ENCODE results near the gene SLC49A3. TPM values are rescaled to one million over a fixed set of nuclear protein-coding genes. Genes with fewer than 3 reads are reported as not detected.
A peak's percentile ranks its signal among the peaks of the same experiment; 100 is the strongest.

The SLC49A3 gene
- total RNA-seq, 1 donor from 2014 or later, result 6.2 TPM

DNA sequence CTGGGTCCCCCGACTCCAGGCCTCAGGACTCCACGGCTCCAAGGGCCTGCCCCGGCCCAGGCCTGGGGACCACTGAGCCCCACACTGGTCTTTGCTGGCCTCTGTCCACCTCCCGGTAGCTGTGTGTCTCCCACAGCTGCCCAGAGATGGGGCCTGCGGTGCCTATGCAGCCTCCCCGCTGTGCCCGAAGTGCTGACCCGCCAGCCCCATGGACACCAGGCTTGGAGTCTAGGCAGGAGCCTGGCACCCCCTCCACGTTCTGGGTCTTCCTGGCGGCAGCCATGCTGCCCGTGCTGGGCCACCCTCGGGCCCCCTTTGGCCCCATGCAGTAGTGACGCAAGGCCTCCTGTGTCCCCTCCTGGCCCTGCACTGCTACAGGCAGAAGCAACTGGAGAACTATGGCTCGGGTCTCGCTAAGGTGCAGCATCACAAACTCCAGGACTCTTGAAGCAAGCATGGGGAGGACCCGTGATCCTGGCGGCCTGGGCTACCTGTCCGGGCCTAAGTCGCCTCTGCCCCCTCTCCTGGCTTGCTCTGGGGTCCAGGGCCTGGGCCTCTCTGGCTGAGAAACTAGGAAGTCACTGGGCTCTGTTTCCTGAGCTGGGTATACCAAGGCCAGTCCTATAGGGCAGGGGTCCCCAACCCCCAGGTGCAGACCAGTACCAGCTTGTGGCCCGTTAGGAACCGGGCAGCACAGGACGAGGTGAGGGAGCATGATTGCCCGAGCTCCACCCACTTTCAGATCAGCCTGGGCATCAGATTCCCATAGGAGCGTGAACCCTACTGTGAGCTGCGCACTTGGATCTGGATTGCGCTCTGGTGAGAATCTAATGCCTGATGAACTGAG lies 13.7 kb downstream of the SLC49A3 start:
- peaks cover 31% of the 10 kb centered on the region for H3K79me2 ChIP-seq (ENCODE audit: insufficient read depth, low read length)
- H3K9ac ChIP-seq (ENCODE audit: low read length), result peak overlapping the region; percentile 98
- Mint-ChIP-seq H3K9me3 (ENCODE audit: unreplicated experiment) (no peaks in the 10 kb centered on the region), H3K4me3 (ENCODE audit: unreplicated experiment) (peak overlapping the region; percentile 86), H3K36me3 (ENCODE audit: low read depth, unreplicated experiment) (peaks cover 6% of the 10 kb centered on the region), H3K4me1 (ENCODE audit: low read depth, unreplicated experiment) (peaks cover 9% of the 10 kb centered on the region), H3K27ac (ENCODE audit: unreplicated experiment) (no peak overlapping the region), H3K27me3 (ENCODE audit: low read depth, unreplicated experiment) (no peaks in the 10 kb centered on the region)
- TF ChIP-seq EZH2 (IDR thresholded peaks at IDR 0.05; ENCODE audit: insufficient read depth, low read length), result no peak
- TF ChIP-seq, protein P1, sequence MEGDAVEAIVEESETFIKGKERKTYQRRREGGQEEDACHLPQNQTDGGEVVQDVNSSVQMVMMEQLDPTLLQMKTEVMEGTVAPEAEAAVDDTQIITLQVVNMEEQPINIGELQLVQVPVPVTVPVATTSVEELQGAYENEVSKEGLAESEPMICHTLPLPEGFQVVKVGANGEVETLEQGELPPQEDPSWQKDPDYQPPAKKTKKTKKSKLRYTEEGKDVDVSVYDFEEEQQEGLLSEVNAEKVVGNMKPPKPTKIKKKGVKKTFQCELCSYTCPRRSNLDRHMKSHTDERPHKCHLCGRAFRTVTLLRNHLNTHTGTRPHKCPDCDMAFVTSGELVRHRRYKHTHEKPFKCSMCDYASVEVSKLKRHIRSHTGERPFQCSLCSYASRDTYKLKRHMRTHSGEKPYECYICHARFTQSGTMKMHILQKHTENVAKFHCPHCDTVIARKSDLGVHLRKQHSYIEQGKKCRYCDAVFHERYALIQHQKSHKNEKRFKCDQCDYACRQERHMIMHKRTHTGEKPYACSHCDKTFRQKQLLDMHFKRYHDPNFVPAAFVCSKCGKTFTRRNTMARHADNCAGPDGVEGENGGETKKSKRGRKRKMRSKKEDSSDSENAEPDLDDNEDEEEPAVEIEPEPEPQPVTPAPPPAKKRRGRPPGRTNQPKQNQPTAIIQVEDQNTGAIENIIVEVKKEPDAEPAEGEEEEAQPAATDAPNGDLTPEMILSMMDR (IDR thresholded peaks at IDR 0.05; ENCODE audit: insufficient read depth, low read depth, low read length), result no peak
- H3K4me1 ChIP-seq (ENCODE audit: insufficient read depth, low read length), result peaks cover 14% of the 10 kb centered on the region
- no peak for FAIRE-seq
- H3K27me3 ChIP-seq (ENCODE audit: insufficient read depth, low read length), result no peaks in the 10 kb centered on the region
- H3K36me3 ChIP-seq (ENCODE audit: insufficient read depth, low read length), result peaks cover 11% of the 10 kb centered on the region
- peak overlapping the region; percentile 80 for H3K4me3 ChIP-seq (ENCODE audit: insufficient read depth, low read depth, low read length)
- peak overlapping the region; percentile 91 for H3K27ac ChIP-seq (ENCODE audit: low read depth, low read length)
- H3K9me3 ChIP-seq (ENCODE audit: insufficient read depth, low read depth, low read length), result no peaks in the 10 kb centered on the region
- H4K20me1 ChIP-seq (ENCODE audit: insufficient read depth, low read length), result peaks cover 6% of the 10 kb centered on the region
- no peak for DNase-seq (ENCODE audit: low read depth)
- H3K4me2 ChIP-seq (ENCODE audit: low read length), result peak overlapping the region; percentile 98
- H2AFZ ChIP-seq (ENCODE audit: low read depth, low read length), result peak overlapping the region; percentile 87

DNA sequence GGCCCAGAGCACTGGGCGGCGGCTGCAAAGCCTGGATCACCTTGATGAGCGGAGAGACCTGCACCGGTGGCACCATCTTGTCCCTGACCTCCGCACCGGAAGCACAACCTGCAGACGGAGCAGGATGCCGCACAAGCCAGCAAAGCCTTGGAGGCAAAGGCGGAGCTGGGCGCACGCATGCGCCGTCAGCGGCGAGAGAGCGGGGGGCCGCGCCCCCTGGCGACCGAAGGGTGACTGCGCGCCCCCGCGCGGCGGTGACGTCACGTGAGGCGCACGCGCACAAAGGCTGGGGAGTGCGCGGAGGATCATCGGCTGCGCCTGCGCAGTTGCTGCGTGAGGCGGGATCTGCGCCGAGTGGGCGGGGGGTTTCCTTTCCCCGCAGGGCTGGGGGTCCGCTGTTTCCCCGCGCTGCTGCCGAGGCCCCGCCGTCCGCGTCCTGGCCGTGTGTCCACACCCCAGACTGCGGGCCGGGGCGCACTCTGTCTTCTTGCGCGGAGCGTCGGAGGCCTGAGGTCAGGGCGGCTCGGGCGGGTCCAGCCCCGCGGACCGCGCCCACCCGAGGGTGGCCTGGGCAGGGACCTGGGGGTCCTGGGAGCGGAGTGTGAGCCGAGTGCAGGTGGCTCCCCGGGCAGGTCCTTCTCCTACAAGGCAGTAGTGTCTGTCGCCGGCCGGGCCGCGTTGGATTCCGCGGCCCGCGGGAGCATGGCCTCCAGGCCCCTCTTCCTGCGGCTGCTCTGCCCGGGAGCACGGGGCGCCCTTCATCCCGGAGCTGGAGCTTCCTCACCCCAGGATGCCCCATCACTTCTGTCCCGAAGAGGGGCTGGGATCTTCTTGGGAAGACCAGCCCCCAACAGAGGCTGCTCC lies 14.5 kb downstream of the SLC49A3 start, which contains the start of the genes ATP5ME and MYL5:
TSS of gene ATP5ME (minus strand) at position 105 of the 864 bp plus-strand sequence. CDS start at position 76, 29 bp downstream.
TSS of gene MYL5 (plus strand) at position 371 of the 864 bp plus-strand sequence. CDS start 3,485 bp downstream, outside the sequence.
- TF ChIP-seq, protein P1 (IDR thresholded peaks at IDR 0.05; ENCODE audit: insufficient read depth, low read depth, low read length), result peak; percentile 88
- TF ChIP-seq EZH2 (IDR thresholded peaks at IDR 0.05; ENCODE audit: insufficient read depth, low read length), result no peak
- no peaks in the 10 kb centered on the region for H3K9me3 ChIP-seq (ENCODE audit: insufficient read depth, low read depth, low read length)
- H3K36me3 Mint-ChIP-seq (ENCODE audit: low read depth, unreplicated experiment), result peaks cover 6% of the 10 kb centered on the region
- peak within 1 kb of the TSS; percentile 91 for H3K27ac ChIP-seq (ENCODE audit: low read depth, low read length)
- no peaks in the 10 kb centered on the region for H3K9me3 Mint-ChIP-seq (ENCODE audit: unreplicated experiment)
- DNase-seq (ENCODE audit: low read depth) (peak; percentile 84), FAIRE-seq (peak; percentile 56)
- peaks cover 11% of the 10 kb centered on the region for H3K36me3 ChIP-seq (ENCODE audit: insufficient read depth, low read length)
- peak within 1 kb of the TSS; percentile 80 for H3K4me3 ChIP-seq (ENCODE audit: insufficient read depth, low read depth, low read length)
- no peaks in the 10 kb centered on the region for H3K27me3 ChIP-seq (ENCODE audit: insufficient read depth, low read length)
- peak within 1 kb of the TSS; percentile 87 for H2AFZ ChIP-seq (ENCODE audit: low read depth, low read length)
- H3K4me2 ChIP-seq (ENCODE audit: low read length), result peak within 1 kb of the TSS; percentile 98
- peak within 1 kb of the TSS; percentile 97 for H3K4me3 Mint-ChIP-seq (ENCODE audit: unreplicated experiment)
- peaks cover 6% of the 10 kb centered on the region for H4K20me1 ChIP-seq (ENCODE audit: insufficient read depth, low read length)
- peaks cover 31% of the 10 kb centered on the region for H3K79me2 ChIP-seq (ENCODE audit: insufficient read depth, low read length)
- peak within 1 kb of the TSS; percentile 59 for H3K27ac Mint-ChIP-seq (ENCODE audit: unreplicated experiment)
- peaks cover 9% of the 10 kb centered on the region for H3K4me1 Mint-ChIP-seq (ENCODE audit: low read depth, unreplicated experiment)
- H3K4me1 ChIP-seq (ENCODE audit: insufficient read depth, low read length), result peaks cover 14% of the 10 kb centered on the region
- peak within 1 kb of the TSS; percentile 98 for H3K9ac ChIP-seq (ENCODE audit: low read length)
- no peaks in the 10 kb centered on the region for H3K27me3 Mint-ChIP-seq (ENCODE audit: low read depth, unreplicated experiment)
